Keratinocyte (primary cell): ENCODE data around the gene MBNL3. TPM values are rescaled to one million over a fixed set of nuclear protein-coding genes. Genes with fewer than 3 reads are reported as not detected.

Experiments
- DNase-seq: peaks from one replicate; pipeline ENCODE4 v3.0.0-alpha.2; 2011; ENCODE audit warnings: low read depth, missing footprints, low spot score
- FAIRE-seq: peaks from 2 replicates; lab custom pipeline; 2011; peaks lifted over from hg19 to GRCh38; lab: Jason Lieb, UNC
- H2AFZ ChIP-seq: 2 replicates; pipeline ENCODE4 v1.6.0; 2012; ENCODE audit warnings: low read length, control low read depth, inconsistent platforms; ENCODE audit not compliant: control insufficient read depth
- H3K27ac ChIP-seq: 2 replicates; pipeline ENCODE4 v1.5.1; 2011; ENCODE audit warnings: low read length; ENCODE audit not compliant: control insufficient read depth, insufficient read depth
- H3K27me3 ChIP-seq: 3 replicates; pipeline ENCODE4 v1.6.0; 2011; ENCODE audit warnings: low read length; ENCODE audit not compliant: control insufficient read depth, insufficient read depth; ENCODE audit errors: extremely low read depth
- H3K36me3 ChIP-seq, 2 experiments: 2 replicates in 1 of 2; 3 replicates in 1 of 2; pipeline ENCODE4 v1.5.1; 2011; ENCODE audit warnings: low read length in 2 of 2, mild to moderate bottlenecking in 1 of 2; ENCODE audit not compliant: control insufficient read depth in 2 of 2, insufficient read depth in 2 of 2; ENCODE audit errors: extremely low read depth in 1 of 2
- H3K4me1 ChIP-seq: 3 replicates; pipeline ENCODE4 v1.5.1; 2011; ENCODE audit warnings: low read length; ENCODE audit not compliant: control insufficient read depth, insufficient read depth; ENCODE audit errors: extremely low read depth
- H3K4me2 ChIP-seq: 3 replicates; pipeline ENCODE4 v1.6.0; 2011; ENCODE audit warnings: low read depth, low read length; ENCODE audit not compliant: control insufficient read depth, insufficient read depth; ENCODE audit errors: extremely low read depth
- H3K4me3 ChIP-seq, 3 experiments: fragments of 200-600 bp in 1 of 3; sonication (generic) in 1 of 3; 2 replicates in 2 of 3; 3 replicates in 1 of 3; pipeline ENCODE4 v1.5.1; 2011 to 2016; ENCODE audit warnings: low read length in 3 of 3, mild to moderate bottlenecking in 3 of 3, control low read depth in 2 of 3, inconsistent platforms in 1 of 3, low read depth in 1 of 3, mixed read lengths in 1 of 3, mixed run types in 1 of 3, moderate library complexity in 1 of 3; ENCODE audit not compliant: control insufficient read depth in 2 of 3, insufficient read depth in 2 of 3; ENCODE audit errors: extremely low read depth in 1 of 3
- H3K79me2 ChIP-seq: 2 replicates; pipeline ENCODE4 v1.6.0; 2012; ENCODE audit warnings: low read length; ENCODE audit not compliant: control insufficient read depth, insufficient read depth
- H3K9ac ChIP-seq: 3 replicates; pipeline ENCODE4 v1.6.0; 2011; ENCODE audit warnings: low read length; ENCODE audit not compliant: control insufficient read depth, insufficient read depth; ENCODE audit errors: extremely low read depth
- H3K9me1 ChIP-seq: 3 replicates; pipeline ENCODE4 v1.6.0; 2011; ENCODE audit warnings: low read length; ENCODE audit not compliant: control insufficient read depth, insufficient read depth; ENCODE audit errors: extremely low read depth
- H3K9me3 ChIP-seq: 2 replicates; pipeline ENCODE4 v1.5.1; 2012; ENCODE audit warnings: low read depth, low read length; ENCODE audit not compliant: control insufficient read depth
- H4K20me1 ChIP-seq: 3 replicates; pipeline ENCODE4 v1.6.0; 2011; ENCODE audit warnings: low read length; ENCODE audit not compliant: control insufficient read depth, insufficient read depth; ENCODE audit errors: extremely low read depth
- CTCF ChIP-seq, 3 experiments: IDR thresholded peaks in 1 of 3; conservative IDR thresholded peaks in 1 of 3; optimal IDR thresholded peaks in 1 of 3; 2 replicates in 2 of 3; 3 replicates in 1 of 3; pipeline versions ENCODE3 to v1.5.1; 2011; ENCODE audit warnings: low read length in 3 of 3, mild to moderate bottlenecking in 3 of 3, moderate library complexity in 2 of 3, control low read depth in 1 of 3, inconsistent platforms in 1 of 3; ENCODE audit not compliant: insufficient read depth in 2 of 3; ENCODE audit errors: extremely low read depth in 1 of 3
- EZH2 ChIP-seq: IDR thresholded peaks from one replicate; pipeline ENCODE4 v1.6.1; 2012; ENCODE audit warnings: inconsistent platforms, mild to moderate bottlenecking, low read length, moderate library complexity
- dilution Hi-C: fragments of 300-500 bp; cut with MboI; formaldehyde crosslinking; loops from one replicate; pipeline ENCODE4 v1.7.0; 2020; ENCODE audit warnings: low sequenced_read_pairs; ENCODE audit not compliant: extremely low pct_ligation_motif_present
- polyA plus RNA-seq, 5 experiments: library from polyadenylated mRNA; depleted of rRNA in 3 of 5; stranded (reverse) in 3 of 5; stranded (forward) in 1 of 5; unstranded in 1 of 5; fragments of >200 nt; gene quantifications; 1 replicate in 1 of 5; 2 replicates in 3 of 5; 3 replicates in 1 of 5; pipeline versions ENCODE4 v1.2.1 to v1.2.3, GENCODE V29; 2011 to 2012; ENCODE audit warnings: missing spikeins in 2 of 5, low read depth in 1 of 5, low replicate concordance in 1 of 5

Gene MBNL3
- polyA plus RNA-seq, 1 donor (not counting 4 experiments of a cell fraction or from before 2014, with no cell fraction given), result 6.9 TPM

- TF ChIP-seq EZH2, result no peak
- no peak for TF ChIP-seq CTCF (optimal IDR thresholded peaks at IDR 0.05 in 1 of 3, IDR thresholded peaks at IDR 0.05 in 1 of 3, conservative IDR thresholded peaks at IDR 0.05 in 1 of 3; ENCODE audit: extremely low read depth in 1 of 3, insufficient read depth in 2 of 3, low read length in 3 of 3)
- Histone ChIP-seq H4K20me1 (no peaks in the 10 kb centered on the region), H3K9ac (no peak overlapping the region), H3K27me3 (no peaks in the 10 kb centered on the region), H3K79me2 (no peaks in the 10 kb centered on the region), H3K4me3 (no peak overlapping the region), H2AFZ (no peak overlapping the region), H3K36me3 (no peaks in the 10 kb centered on the region), H3K9me1 (no peaks in the 10 kb centered on the region), H3K27ac (no peak overlapping the region), H3K4me2 (no peak overlapping the region), H3K9me3 (no peaks in the 10 kb centered on the region), H3K4me1 (peaks cover 4% of the 10 kb centered on the region)
- DNase-seq (no peak), FAIRE-seq (no peak)
- dilution Hi-C loops, result no loop called here
Measured at GRCh38 chrX:132390792-132391191, 98.0 kb downstream of the MBNL3 start.

- Histone ChIP-seq H3K9me1 (no peaks in the 10 kb centered on the region), H3K79me2 (no peaks in the 10 kb centered on the region), H3K4me2 (no peak overlapping the region), H3K4me3 (no peak overlapping the region), H2AFZ (no peak overlapping the region), H3K4me1 (peaks cover 4% of the 10 kb centered on the region), H3K27me3 (no peaks in the 10 kb centered on the region), H3K27ac (no peak overlapping the region), H4K20me1 (no peaks in the 10 kb centered on the region), H3K36me3 (no peaks in the 10 kb centered on the region), H3K9me3 (no peaks in the 10 kb centered on the region), H3K9ac (no peak overlapping the region)
- no peak for DNase-seq
- TF ChIP-seq EZH2 (no peak), CTCF (optimal IDR thresholded peaks at IDR 0.05 in 1 of 3, IDR thresholded peaks at IDR 0.05 in 1 of 3, conservative IDR thresholded peaks at IDR 0.05 in 1 of 3; ENCODE audit: extremely low read depth in 1 of 3, insufficient read depth in 2 of 3, low read length in 3 of 3) (no peak)
- dilution Hi-C loops, result no loop called here
- no peak for FAIRE-seq
Measured at GRCh38 chrX:132389480-132389879, 99.4 kb downstream of the MBNL3 start.
